SH-SY5Y (cell line): Measurements from ENCODE around the gene CPN1.

Experiments
- GATA2 ChIP-seq: IDR thresholded peaks from 2 replicates; pipeline ENCODE4 v1.6.1; 2011; ENCODE audit warnings: mild to moderate bottlenecking, low read depth, low read length
- GATA3 ChIP-seq: IDR thresholded peaks from 2 replicates; pipeline ENCODE4 v1.6.1; 2011; ENCODE audit warnings: low read depth, mild to moderate bottlenecking, low read length, moderate library complexity

GRCh38 chr10:100000109-100000644 is 81.5 kb downstream of the CPN1 start:
- TF ChIP-seq GATA3 (no peak), GATA2 (no peak)
